Measurements from ENCODE around the gene ZGLP1. TPM values are rescaled to one million over a fixed set of nuclear protein-coding genes. Genes with fewer than 3 reads are reported as not detected.

ZGLP1 gene
- total RNA-seq, 1 donor from 2014 or later, result not detected

GRCh38 chr19:10294368-10294697 lies 15.3 kb downstream of the ZGLP1 start:
- peaks cover 3 to 30% of the 10 kb centered on the region in 2 donors for H3K4me1 ChIP-seq
- no peak overlapping the region for H3K27ac ChIP-seq
- no peaks in the 10 kb centered on the region for H3K9me3 ChIP-seq
- DNase-seq (ENCODE audit: low spot score in 2 of 2), result no peak
- intact Hi-C loops (cut with DNase I), result no loop called here
- no peak for TF ChIP-seq CTCF (IDR thresholded peaks at IDR 0.05)
- H3K4me3 ChIP-seq, result no peak overlapping the region
- peaks cover 15% of the 10 kb centered on the region for H3K27me3 ChIP-seq
- no peaks in the 10 kb centered on the region for H3K36me3 ChIP-seq

- DNase-seq (ENCODE audit: low spot score in 2 of 2), result no peak
- Histone ChIP-seq H3K27me3 (peaks cover 15% of the 10 kb centered on the region), H3K4me1 (peaks cover 3 to 30% of the 10 kb centered on the region in 2 donors), H3K36me3 (no peaks in the 10 kb centered on the region), H3K4me3 (no peak overlapping the region), H3K9me3 (no peaks in the 10 kb centered on the region), H3K27ac (no peak overlapping the region)
- TF ChIP-seq CTCF (IDR thresholded peaks at IDR 0.05), result no peak
- intact Hi-C loops (cut with DNase I), result no loop called here
Measured at GRCh38 chr19:10293637-10294367, 15.8 kb downstream of the ZGLP1 start.

GRCh38 chr19:10292789-10293636 lies 16.6 kb downstream of the ZGLP1 start:
- Histone ChIP-seq H3K4me3 (peak overlapping the region; percentile 43 to 62), H3K4me1 (peaks cover 3 to 30% of the 10 kb centered on the region in 2 donors), H3K27me3 (peaks cover 15% of the 10 kb centered on the region), H3K9me3 (no peaks in the 10 kb centered on the region), H3K36me3 (no peaks in the 10 kb centered on the region), H3K27ac (no peak overlapping the region)
- intact Hi-C loops (cut with DNase I), result no loop called here
- TF ChIP-seq CTCF (IDR thresholded peaks at IDR 0.05), result no peak
- DNase-seq (ENCODE audit: low spot score in 2 of 2), result no peak

- peak; percentile 36 to 78 for DNase-seq (ENCODE audit: low spot score in 2 of 2)
- no peak overlapping the region for H3K27ac ChIP-seq
- H3K4me1 ChIP-seq, result peaks cover 4 to 30% of the 10 kb centered on the region in 2 donors
- no peaks in the 10 kb centered on the region for H3K9me3 ChIP-seq
- peak overlapping the region; percentile 43 to 62 for H3K4me3 ChIP-seq
- intact Hi-C loops (cut with DNase I), result no loop called here
- peaks cover 19% of the 10 kb centered on the region for H3K27me3 ChIP-seq
- TF ChIP-seq CTCF (IDR thresholded peaks at IDR 0.05), result no peak
- no peaks in the 10 kb centered on the region for H3K36me3 ChIP-seq
Measured at GRCh38 chr19:10292206-10292788, 17.3 kb downstream of the ZGLP1 start.

GRCh38 chr19:10291554-10292205 lies 17.9 kb downstream of the ZGLP1 start:
- H3K27ac ChIP-seq, result no peak overlapping the region
- DNase-seq (ENCODE audit: low spot score in 2 of 2), result no peak
- H3K27me3 ChIP-seq, result peaks cover 19% of the 10 kb centered on the region
- H3K36me3 ChIP-seq, result no peaks in the 10 kb centered on the region
- no peaks in the 10 kb centered on the region for H3K9me3 ChIP-seq
- intact Hi-C loops (cut with DNase I), result no loop called here
- H3K4me3 ChIP-seq, result peak overlapping the region; percentile 43 to 62
- peaks cover 9 to 34% of the 10 kb centered on the region in 2 donors for H3K4me1 ChIP-seq
- no peak for TF ChIP-seq CTCF (IDR thresholded peaks at IDR 0.05)
